K562 (cell line): ENCODE measurements around the gene HAAO.

ENCODE experiments used
- CHD7 ChIP-seq: fragments of 200-600 bp; sonication (generic); IDR thresholded peaks from one replicate; pipeline ENCODE4 v1.6.1; 2012; ENCODE audit warnings: mild to moderate bottlenecking, low read depth, low read length, inconsistent platforms
- GTF2B ChIP-seq: IDR thresholded peaks from 2 replicates; pipeline ENCODE4 v1.6.1; 2011; ENCODE audit not compliant: insufficient read length; ENCODE audit errors: extremely low read depth
- POLR2A ChIP-seq: fragments of 450-650 bp; conservative IDR thresholded peaks from 2 replicates; pipeline ENCODE4 v1.6.1; 2016
- RERE ChIP-seq: sonication (generic); formaldehyde crosslinking; IDR thresholded peaks from 2 replicates; pipeline ENCODE4 v1.8.0; 2023; ENCODE audit warnings: missing genetic modification reagents, mild to moderate bottlenecking, borderline replicate concordance

DNA sequence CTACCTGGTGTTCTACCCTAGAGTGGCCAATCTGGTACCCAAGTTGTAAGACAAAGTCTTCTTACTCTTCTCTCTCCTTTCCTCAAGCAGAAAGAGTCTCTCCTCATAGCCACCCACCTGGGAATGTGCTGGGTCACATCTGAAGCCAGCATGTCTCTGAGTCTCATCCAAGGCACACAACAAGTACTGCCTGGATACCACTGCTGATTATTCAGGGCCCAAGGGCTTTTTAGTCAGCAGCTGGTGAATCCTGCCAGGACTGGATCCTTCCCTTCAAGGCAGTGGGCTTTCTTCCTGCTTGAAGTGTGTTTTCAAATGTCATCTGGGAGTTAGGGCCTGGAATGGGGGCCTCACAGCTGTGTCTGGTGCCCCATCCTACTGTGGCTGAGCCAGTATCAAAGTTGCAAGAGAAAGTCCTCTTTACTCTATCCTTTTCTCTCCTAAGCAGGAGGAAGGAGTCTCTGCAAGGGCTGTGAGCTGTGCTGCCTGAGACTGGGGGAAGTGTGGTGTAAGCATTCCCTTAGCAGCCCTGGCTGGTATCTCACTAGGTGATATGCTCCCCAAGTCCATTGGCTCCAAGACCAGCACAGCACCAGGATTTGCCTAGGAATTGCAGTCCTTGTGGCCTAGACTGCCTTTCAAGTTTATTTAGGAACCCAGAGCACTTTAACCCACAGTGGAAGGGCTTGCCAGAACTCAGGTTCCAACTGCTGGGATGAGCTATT lies 55.6 kb downstream of the HAAO start:
- no peak for TF ChIP-seq POLR2A
- TF ChIP-seq RERE (CRISPR knock-in tag): no peak
- TF ChIP-seq CHD7: no peak
- no peak for TF ChIP-seq GTF2B
